Amniotic epithelial cell (primary cell): ENCODE data around the gene MACROD2.
A peak's percentile ranks its signal among the peaks of the same experiment; 100 is the strongest.

Experiments
- DNase-seq: peaks from one replicate; pipeline ENCODE4 v3.0.0-alpha.2; 2010; ENCODE audit warnings: low read depth

Gene MACROD2

DNA sequence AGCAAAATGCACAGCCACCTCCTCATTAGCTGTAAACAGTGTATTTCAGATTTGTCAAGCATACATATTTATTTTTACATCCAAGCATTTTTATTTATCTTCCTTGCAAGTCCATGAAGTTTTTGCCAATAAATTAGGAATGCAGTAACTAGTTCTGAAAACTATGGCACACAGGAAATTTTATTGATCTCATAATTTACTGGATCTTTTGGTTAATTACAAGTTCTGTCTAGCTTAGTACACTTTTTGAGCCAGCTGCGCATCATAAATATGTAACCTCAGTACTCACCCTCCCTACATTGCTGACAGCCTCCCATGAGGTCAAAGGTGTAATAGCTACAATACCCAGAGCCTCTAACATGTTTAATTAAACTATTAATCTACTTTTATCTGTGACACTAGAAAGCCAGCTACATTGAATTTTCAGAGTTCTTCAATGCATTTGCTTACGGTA, 1679.8 kb downstream of the MACROD2 start:
- no peak for DNase-seq

DNA sequence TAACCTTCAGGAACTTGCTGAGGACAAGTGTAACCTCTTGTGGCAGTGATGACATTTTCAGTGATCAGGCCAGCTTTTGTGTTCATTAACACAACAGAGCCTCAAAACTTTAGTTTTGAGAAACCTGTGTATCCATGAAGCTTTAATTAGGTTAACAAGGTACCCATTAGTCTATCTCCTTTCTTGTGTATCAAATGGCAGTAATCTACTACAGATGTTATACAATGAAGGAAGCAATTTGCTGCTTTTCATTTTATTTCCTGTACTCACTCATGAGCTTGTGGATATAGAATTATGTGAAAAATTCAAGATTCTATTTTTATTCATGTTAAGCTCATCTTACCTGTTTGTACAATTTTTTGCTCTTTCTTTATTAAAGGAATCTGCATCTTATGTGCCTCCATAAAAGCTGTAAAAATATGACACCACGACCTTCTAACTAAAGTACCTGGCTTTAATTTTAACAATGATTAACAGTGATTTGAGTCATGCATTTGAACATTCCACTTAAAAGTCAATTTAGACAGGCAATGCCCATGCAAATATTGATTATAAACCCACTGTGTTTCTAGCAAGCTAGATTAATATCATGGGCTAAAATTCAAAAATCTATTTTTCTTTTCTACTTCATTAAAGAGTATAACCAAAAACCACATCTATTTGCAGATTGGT, 1680.6 kb downstream of the MACROD2 start:
- no peak for DNase-seq

DNA sequence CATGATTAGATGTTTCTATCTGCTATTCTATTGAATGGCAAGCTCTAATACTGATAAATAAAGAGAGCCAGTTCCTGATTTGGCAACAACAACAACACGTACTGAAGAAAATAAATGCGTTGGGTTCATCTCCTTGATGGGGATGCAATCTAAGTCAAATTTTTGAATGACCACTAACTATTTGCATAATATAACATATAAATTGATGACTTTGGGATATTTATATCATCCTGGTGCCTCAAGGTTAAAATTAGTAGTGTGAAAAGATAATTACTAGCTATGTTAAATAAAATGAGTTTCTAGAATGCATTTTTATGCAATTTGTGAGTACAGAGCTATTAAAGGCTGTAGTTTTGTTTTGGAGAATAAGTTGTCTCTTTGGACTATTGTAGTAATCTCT, 1681.5 kb downstream of the MACROD2 start:
- no peak for DNase-seq

DNA sequence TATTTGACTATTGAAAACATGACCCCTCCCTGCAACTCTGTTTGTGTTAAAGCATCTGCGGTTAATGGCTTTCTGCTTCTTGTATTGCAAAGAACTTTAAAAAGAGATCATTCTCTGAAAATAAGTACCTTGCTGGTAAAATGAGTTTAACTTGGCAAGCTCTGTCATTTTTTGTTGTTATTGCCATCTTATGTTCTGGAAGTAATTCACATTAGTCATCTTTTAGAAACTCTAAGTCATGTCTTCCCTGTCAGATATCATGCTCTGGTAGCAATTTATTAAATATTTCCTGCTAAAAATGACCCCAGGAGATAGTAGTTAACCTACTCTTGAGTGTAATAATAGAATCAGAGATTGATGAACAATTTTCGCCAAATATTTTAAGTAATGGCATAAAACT, 1687.4 kb downstream of the MACROD2 start:
- DNase-seq, result no peak

DNA sequence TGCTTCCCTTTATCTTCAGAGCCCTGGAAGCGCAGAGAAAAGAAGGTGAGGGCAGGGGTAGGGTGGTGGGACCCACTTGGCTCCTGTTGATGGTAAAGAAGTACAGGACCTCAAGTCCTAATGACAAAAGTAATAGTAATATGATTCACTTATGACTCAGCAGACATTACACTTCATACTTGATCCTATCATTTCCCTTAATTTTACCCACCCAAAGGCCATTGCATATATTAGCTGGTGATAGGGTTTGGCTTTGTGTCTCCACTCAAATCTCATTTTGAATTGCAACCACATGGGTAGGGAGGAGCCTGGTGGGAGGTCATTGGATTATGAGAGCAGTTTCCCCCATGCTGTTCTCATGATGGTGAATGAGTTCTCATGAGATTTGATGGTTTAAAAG, 1697.3 kb downstream of the MACROD2 start:
- DNase-seq, result no peak

DNA sequence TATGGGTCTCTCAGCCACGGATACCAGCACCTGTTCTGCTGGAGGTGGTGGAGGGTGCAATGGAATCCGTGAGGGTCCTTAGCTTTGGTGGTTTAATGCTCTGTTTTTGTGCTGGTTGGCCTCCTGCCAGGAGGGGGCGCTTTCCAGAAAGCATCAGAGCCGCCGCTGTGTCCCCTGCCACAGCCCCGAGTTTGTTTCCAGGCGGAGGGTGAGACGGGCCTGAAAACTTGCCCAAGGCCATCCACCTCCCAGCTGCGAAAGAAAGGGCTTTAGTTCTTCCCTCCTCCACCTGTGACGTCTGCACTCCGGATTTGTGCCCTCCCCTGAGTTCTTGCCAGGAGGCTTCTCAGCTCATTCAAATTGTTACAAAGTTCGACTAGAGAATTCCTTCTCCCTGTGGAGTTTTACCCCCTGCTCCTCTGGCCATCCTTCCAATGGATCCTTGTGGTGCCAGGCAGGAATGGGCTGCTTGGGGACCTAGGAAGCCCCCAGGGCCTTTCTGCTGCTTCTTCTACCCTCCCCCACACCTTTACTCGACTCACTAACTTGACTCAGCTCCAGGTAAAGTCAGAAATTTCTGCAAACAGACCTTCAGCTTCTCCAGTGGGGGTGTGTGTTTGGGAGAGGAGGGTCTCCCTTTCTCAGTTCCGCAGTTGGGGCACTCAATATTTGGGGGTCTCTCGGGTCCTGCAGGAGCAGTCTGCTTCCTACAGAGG, 1704.3 kb downstream of the MACROD2 start:
- DNase-seq, result no peak

DNA sequence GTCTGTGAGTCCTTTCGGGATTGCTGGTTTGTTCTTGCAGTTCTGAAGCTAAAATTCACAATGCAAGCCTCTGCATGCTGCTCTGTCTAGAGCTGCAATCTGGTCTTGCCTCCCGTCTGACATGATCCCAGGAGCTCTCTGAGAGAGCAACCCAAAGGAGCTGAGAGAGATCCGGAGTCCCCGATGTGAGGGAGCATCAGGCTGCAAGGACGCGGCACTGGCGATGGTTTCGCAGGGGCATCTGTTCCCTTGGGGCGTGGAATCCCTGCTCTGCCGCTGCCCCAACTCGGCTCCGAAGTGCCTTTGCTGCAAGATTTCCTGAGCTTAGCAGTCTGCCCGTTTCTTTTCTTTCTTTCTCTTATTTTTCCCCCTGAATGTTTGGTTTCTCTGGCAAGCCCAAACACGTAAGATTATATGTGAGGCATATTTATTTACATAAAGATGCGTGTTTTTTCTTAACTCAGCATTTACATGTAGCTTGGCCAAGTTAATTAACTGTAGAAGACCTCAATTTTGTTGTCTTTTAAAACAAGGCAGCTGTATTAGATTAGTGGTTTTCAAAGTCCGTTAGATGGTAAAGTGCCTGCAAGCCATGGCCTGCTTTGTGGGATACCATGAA, 1704.9 kb downstream of the MACROD2 start:
- DNase-seq, result no peak

DNA sequence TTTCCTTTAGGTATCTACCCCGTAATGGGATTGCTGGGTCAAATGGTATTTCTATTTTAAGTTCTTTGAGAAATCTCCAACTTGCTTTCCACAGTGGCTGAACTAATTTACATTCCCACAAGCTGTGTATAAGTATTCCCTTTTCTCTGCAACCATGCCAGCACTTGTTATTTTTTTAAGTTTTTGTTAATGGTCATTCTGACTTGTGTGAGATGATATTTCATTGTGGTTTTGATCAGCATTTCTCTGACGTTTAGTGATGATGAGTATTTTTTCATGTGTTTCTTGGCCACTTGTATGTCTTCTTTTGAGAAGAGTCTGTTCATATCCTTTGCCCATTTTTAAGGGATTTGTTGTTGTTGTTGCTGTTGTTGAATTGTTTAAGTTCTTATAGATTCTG, 1706.8 kb downstream of the MACROD2 start:
- no peak for DNase-seq

DNA sequence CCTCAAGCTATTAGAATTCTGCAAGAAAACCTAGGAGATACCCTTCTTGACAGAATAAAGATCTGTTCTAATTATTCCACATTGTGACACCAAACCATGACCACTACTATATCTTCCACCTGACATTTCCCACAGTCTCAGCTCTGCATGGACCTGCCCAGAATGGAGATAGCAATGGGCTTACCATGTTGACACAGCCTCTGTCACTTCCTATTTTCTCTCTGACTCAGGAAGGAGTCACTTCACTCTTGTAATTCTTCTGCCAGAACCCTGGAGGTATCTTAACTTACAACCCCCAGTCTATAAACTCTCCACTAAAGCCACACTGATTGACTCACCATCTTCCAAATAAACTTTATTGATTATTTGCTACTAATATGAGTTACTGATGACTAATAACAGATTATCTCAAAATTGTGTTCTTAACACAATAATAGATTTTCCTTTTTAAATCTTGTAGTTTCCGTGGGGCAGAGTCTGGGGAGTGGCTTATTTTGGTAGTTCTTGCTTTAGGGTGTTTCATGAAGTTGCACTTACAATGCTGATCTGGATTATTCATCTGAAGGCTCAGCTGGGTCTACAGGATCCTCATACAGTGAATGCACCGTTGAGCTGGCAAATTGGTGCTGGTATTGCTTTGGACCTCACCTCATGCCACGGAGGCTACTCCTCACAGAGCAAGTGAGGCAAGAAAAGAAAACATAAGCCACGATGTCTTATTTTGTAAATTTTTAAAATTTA, 1708.0 kb downstream of the MACROD2 start:
- no peak for DNase-seq

DNA sequence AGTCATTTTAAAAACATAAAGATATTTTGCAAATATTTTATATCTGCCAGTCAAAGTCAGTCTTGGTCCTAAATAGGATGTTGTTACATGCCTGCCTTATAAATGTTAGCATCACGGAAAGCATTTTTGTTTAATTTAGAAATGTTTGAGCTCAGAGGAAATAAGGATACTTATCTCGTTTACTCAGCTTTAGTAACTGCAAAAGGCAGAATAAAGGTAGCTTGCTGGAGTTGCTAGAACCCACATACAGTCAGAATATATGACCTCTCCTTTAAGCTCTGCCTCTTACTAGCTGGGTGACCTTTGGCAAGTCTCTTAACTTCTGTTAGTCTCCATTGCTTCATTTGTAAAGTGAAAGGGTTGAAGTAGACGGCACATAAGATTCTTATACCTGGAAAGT, 1710.7 kb downstream of the MACROD2 start:
- no peak for DNase-seq

DNA sequence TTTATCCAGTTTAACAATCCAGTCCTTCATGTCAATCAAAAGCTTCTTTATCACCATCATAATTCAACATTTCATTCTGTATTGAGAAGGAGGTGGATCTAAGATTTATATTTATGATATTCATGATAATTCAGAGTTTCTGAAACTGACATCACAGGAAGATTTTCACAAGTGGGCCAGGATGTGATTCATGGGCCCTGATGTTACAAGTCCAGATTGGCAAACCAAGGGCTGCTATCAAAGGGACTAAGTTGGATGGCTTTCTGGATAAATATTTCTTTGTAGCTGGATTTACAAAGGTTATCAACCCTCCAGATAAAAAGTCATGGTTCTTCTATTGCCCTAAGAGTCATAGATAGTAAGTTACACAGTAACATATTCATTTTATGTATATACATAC, 1711.4 kb downstream of the MACROD2 start:
- DNase-seq, result no peak

DNA sequence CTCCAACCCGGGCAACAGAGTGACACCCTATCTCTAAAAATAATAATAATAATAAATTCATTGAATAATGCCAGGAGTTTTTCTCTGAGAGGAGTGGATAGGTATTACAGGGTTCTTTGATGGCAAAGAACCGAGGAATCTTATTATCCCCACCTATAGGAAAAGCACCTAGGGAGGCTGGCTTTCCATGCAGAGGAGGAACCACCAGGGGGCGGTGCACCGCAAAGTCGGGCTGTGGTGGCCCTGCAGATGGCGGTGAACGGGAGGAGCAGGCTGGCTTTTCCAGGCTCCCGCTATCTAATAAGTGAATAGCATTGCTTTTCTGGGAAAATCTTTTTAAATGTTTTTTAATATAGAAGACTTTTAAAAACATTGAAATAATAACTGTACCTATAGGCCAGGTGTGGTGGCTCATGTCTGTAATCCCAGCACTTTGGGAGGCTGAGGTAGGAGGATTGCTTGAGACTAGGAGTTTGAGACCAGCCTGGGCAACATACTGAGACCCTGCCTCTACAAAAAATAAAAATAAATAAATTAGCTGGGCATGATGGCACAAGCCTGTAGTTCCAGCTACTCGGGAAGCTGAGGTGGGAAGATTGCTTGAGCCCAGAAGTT, 1713.8 kb downstream of the MACROD2 start:
- peak; percentile 10 for DNase-seq

DNA sequence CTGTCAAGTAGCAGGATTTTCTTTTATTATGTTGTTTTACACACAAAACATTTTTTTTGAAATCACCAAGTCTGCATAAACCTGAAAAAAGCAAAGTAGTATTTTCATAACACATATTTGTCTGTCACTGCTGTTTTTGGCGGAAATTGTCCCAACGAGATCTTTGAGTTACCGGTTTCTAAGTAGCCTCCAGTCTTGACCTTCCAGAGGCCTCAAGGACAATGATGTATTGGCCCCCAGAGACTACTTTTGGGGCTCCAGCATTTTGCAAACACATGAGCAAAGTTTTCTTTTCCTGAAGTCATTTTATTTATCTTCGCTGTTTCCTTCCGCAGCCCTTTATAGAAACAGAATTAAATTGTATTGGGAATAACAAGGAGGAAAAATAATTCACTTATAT, 1715.3 kb downstream of the MACROD2 start:
- DNase-seq, result no peak

DNA sequence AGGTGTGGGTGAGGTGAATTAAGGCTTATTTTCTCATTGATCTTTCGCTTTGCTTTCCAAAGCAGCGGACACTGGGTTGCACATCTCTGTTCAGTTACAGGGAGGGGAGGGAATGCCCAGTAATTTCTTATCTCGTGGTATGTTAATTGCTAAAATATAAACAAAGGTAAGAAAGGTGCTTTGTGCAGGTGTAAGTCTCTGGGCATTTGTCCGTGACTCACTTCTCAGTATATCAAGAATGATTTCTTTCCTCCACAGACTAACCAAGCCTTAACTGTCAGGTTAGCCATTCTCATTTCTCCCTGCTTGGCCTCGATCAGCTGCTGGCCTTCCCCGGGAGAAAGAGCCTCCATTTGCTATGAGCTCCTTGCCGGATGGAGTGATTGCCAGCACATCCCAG, 1715.9 kb downstream of the MACROD2 start:
- DNase-seq, result no peak

DNA sequence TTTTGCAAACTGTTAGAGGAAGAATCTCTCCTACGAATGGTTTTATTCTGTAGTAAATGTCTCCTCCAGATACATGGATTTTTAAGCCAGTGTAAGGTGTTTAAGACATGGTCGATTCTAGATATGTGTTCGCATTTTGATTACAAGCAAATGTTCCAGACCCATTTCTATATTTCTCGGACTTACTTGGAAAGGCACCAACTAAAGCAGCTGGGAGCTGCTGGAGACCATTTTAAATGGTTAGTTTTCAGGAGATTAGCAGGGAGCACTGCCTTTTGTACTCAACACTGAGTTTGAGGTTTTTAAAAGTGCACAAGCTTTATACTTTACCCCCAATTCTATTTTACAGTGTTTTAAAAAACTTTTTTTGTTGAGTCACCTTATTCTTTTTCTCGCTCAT, 1720.9 kb downstream of the MACROD2 start:
- no peak for DNase-seq

DNA sequence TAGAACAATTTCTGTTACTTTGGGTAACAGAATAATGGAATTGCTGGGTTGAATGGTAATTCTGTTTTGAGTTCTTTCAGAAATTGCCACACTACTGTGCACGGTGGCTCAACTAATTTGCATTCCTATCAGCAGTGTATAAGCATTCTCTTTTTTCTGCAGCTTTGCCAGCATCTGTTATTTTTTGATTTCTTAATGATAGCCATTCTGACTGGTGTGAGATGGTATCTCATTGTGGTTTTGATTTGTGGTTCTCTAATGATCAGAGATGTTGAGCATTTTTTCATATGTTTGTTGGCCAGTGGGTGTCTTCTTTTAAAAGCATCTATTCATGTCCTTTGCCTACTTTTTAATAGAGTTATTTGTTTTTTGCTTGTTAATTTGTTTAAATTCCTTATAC, 1731.1 kb downstream of the MACROD2 start:
- DNase-seq, result no peak

DNA sequence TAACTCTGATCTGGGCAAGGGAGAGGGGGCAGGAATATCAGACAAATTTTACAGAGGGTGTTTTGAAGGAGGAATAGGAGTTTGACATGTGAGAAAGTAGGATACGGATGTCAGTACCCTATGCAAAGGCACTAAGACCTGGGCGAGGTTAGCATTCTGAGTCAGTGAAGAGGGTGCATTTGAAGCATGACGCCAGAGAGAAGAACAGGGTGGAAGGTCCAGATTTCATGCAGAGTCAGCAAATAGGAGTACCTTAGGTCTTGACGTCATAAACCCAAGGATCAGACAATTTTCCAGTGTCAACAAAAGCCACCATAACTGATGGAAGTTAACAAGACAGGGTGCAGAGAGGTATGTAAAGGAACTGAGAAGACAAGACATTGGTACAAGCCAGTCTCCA, 1738.7 kb downstream of the MACROD2 start:
- no peak for DNase-seq

DNA sequence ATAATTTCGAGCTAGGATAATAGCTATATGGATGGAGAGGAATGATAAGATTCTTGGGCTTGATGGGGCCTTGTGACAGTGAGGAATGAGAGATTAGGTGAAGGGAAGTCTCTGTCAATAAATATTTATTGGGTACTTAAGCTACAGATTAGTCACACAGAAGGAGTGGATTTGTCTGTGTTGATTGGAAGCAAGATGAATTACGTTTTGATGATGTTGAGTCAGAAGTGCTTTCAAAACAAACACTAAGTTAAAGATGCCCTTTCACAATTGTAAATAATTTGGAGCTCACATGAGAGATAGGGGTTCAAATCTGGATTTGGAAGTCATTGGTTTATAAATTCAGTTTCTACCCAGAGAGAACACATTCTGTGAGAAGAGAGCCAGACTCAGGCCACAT, 1743.7 kb downstream of the MACROD2 start:
- no peak for DNase-seq

DNA sequence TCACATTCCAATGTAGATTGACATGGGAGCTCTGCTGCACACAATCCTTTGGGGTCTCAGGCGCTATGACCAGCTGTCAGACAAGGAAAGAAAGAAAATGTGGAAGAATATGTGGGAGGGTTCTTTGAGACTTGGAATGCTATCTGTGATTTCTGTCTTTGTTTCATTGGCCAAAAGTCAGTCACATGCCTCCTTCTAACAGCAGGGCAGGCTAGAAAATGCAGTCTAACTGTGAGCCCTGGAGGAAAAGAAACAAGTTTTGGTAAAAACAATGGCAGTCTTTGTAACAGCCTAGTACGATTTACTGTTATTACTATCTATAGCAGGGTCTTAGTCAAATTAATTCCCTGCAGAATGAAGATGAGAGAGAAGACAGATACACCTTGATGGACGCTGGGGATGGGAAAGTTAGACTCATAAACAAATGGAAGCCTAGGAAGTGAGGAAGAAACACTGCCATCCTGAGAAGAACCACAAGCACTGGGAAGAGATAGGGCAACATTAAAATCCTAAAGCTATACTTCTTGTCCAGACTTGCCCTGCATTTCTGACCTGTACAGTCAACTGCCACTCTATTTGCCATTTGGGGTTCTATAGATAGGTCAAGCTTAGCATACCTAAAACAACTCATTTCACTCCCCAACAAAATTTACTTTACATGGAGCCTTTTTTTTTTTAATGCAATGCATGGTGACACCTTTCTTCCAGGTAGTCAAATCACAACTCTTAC, 1744.9 kb downstream of the MACROD2 start:
- DNase-seq, result no peak

DNA sequence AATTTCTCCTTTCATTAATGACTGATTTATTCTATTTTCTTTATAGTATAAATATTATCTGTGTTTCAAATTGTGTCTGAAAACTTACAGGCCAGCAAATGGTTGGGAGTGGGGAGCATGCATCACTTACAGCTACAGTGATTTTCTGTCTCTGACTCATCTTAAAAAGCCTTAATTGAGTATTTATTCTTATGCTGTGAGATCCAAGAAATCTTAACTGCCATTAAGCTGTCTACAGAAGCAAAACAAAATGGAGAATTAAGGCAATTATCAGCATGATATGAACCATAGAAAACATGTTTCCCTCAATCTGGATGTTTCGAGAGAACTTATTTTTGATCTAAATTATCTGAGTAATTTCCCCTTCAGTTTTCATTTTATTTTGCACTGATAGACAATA, 1746.8 kb downstream of the MACROD2 start:
- DNase-seq, result no peak

DNA sequence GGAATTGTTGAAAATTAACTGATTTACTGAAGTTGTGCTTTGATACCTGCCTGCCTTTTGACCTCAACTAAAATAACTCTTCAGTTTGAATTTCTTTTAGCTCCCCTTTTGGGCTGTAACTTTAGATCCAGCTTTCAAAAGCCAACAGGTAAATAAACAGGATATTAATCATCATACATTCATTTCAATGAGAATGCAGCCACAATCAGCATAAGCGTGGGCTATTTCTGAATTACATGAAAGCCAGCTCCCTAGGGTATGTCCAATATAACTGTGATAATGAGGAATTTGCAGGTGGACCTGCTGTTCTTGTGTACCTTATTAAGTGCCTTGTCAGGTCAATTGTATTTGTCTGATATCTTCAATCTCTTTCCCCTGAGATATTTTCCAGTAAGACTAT, 1747.3 kb downstream of the MACROD2 start:
- no peak for DNase-seq
